K562 (cell line): Measurements from ENCODE around the gene PNPLA4. TPM values are rescaled to one million over a fixed set of nuclear protein-coding genes. Genes with fewer than 3 reads are reported as not detected.

Experiments used
- ATAC-seq: fragments of 200-7000 bp; cut with Tn5 transposase; 3 replicates; pipeline ENCODE4 v1.9.1; 2020; ENCODE audit warnings: moderate library complexity
- BruUV-seq: library from RNA; stranded (reverse); fragments of 400-500 nt; replicated peaks from 2 replicates; lab custom pipeline; 2021; lab: Mats Ljungman, UMichigan
- CTCF ChIA-PET: fragments of 300-600 bp; formaldehyde crosslinking; extraction: SDS; loops from one replicate; lab custom pipeline; 2021; ENCODE audit warnings: low intra/inter-chr PET ratio; lab: Yijun Ruan, JAX
- POLR2A ChIA-PET: fragments of 300-600, 350-650 bp; sonication (Branson Sonifier 250); formaldehyde crosslinking; extraction: SDS; loops from one replicate; lab custom pipeline; 2021; ENCODE audit warnings: antibody characterized with exemption, inconsistent platforms; lab: Yijun Ruan, JAX
- DNase-seq, 4 experiments: peaks; one replicate each; pipeline versions ENCODE4 v3.0.0 to v3.0.0-alpha.2; 2011 to 2018; ENCODE audit warnings: low spot score in 3 of 4, mixed read lengths in 3 of 4; ENCODE audit errors: extremely low read depth in 1 of 4
- FAIRE-seq: peaks from 2 replicates; lab custom pipeline; 2011; peaks lifted over from hg19 to GRCh38; lab: Jason Lieb, UNC
- H2AFZ ChIP-seq: 2 replicates; pipeline ENCODE4 v1.6.0; 2011; ENCODE audit warnings: low read depth, low read length, control low read depth, inconsistent platforms
- H3K27ac ChIP-seq: fragments of 200-600 bp; 3 replicates; pipeline ENCODE4 v1.8.0; 2011; ENCODE audit warnings: low read depth, mild to moderate bottlenecking, control low read depth, inconsistent platforms, low read length, moderate library complexity, mixed read lengths; ENCODE audit errors: extremely low read depth
- H3K27me3 ChIP-seq, 2 experiments: fragments of 300-600 bp in 1 of 2; 2 replicates in 1 of 2; 3 replicates in 1 of 2; pipeline versions ENCODE4 v1.6.0 to v1.8.0; 2011; ENCODE audit warnings: inconsistent platforms in 2 of 2, low read length in 2 of 2, mild to moderate bottlenecking in 1 of 2, mixed read lengths in 1 of 2, moderate library complexity in 1 of 2; ENCODE audit not compliant: control insufficient read depth in 2 of 2, insufficient read depth in 2 of 2
- H3K36me3 ChIP-seq: fragments of 300-600 bp; 3 replicates; pipeline ENCODE4 v1.8.0; 2011; ENCODE audit warnings: mild to moderate bottlenecking, low read length, inconsistent platforms; ENCODE audit not compliant: control insufficient read depth, insufficient read depth
- H3K4me1 ChIP-seq, 2 experiments: fragments of 200-600 bp in 1 of 2; replicated peaks in 1 of 2; 2 replicates in 1 of 2; 3 replicates in 1 of 2; pipeline versions ENCODE4 v1.5.1 to v1.8.0; 2011; ENCODE audit warnings: inconsistent platforms in 2 of 2, low read length in 2 of 2, mild to moderate bottlenecking in 1 of 2, mixed read lengths in 1 of 2, moderate library complexity in 1 of 2; ENCODE audit not compliant: control insufficient read depth in 2 of 2, insufficient read depth in 2 of 2
- H3K4me2 ChIP-seq: 2 replicates; pipeline ENCODE4 v1.6.1; 2011; ENCODE audit warnings: low read length, control low read depth, inconsistent platforms, mixed read lengths; ENCODE audit not compliant: insufficient read depth
- H3K4me3 ChIP-seq: fragments of 200-600 bp; sonication (generic), shearing (Covaris generic); 2 replicates; pipeline ENCODE4 v1.5.1; 2016; ENCODE audit warnings: control low read depth, inconsistent platforms
- H3K79me2 ChIP-seq: fragments of 200-600 bp; 3 replicates; pipeline ENCODE4 v1.8.0; 2011; ENCODE audit warnings: low read length, inconsistent platforms; ENCODE audit not compliant: control insufficient read depth, insufficient read depth
- H3K9ac ChIP-seq, 2 experiments: 2 replicates each; pipeline versions ENCODE4 v1.6.0 to v1.6.1; 2011; ENCODE audit warnings: low read depth in 2 of 2, low read length in 2 of 2, control low read depth in 1 of 2, inconsistent platforms in 1 of 2, mild to moderate bottlenecking in 1 of 2, mixed read lengths in 1 of 2; ENCODE audit not compliant: insufficient read depth in 1 of 2
- H3K9me1 ChIP-seq: one replicate; pipeline ENCODE4 v1.6.0; 2011; ENCODE audit warnings: inconsistent platforms, mild to moderate bottlenecking, low read length, moderate library complexity; ENCODE audit not compliant: control insufficient read depth, insufficient read depth
- H3K9me3 ChIP-seq: replicated peaks from 2 replicates; pipeline ENCODE4 v1.5.1; 2011; ENCODE audit warnings: low read depth, low read length, inconsistent platforms; ENCODE audit not compliant: control insufficient read depth, insufficient read depth
- H4K20me1 ChIP-seq: replicated peaks from 2 replicates; pipeline ENCODE4 v1.6.1; 2011; ENCODE audit warnings: low read length, inconsistent platforms, mixed read lengths; ENCODE audit not compliant: control insufficient read depth, insufficient read depth
- ATF1 ChIP-seq, 2 experiments: fragments of 450-650 bp in 1 of 2; IDR thresholded peaks; 2 replicates each; pipeline ENCODE4 v1.6.1; 2016; ENCODE audit warnings: missing compliant biosample characterization in 1 of 2, missing genetic modification characterization in 1 of 2
- CCNT2 ChIP-seq: IDR thresholded peaks from 2 replicates; pipeline ENCODE4 v1.6.1; 2011; ENCODE audit warnings: borderline replicate concordance, low read depth, mild to moderate bottlenecking, moderate library complexity, mixed read lengths, low read length; ENCODE audit not compliant: insufficient read length; ENCODE audit errors: extremely low read depth
- ESRRB ChIP-seq: fragments of 250-450 bp; sonication (Bioruptor Pico); IDR thresholded peaks from 2 replicates; pipeline ENCODE4 v1.5.0; 2020; ENCODE audit warnings: mild to moderate bottlenecking, moderate library complexity, borderline replicate concordance
- KLF1 ChIP-seq: fragments of 450-650 bp; IDR thresholded peaks from 2 replicates; pipeline ENCODE4 v1.6.1; 2016; ENCODE audit warnings: missing genetic modification characterization, missing compliant biosample characterization
- MXI1 ChIP-seq: IDR thresholded peaks from 2 replicates; pipeline ENCODE4 v1.6.1; 2011; ENCODE audit warnings: low read depth, mild to moderate bottlenecking, improper control_type of control experiment, low read length
- PHF20 ChIP-seq: fragments of 450-650 bp; IDR thresholded peaks from 2 replicates; pipeline ENCODE4 v1.6.1; 2018; ENCODE audit not compliant: partially characterized antibody
- RBM14 ChIP-seq: fragments of 200-400 bp; formaldehyde crosslinking; IDR thresholded peaks from 2 replicates; pipeline ENCODE4 v1.6.1; 2018; ENCODE audit warnings: low read depth, mild to moderate bottlenecking, low read length, moderate library complexity, borderline replicate concordance; ENCODE audit not compliant: insufficient read depth
- TSC22D4 ChIP-seq: fragments of 450-650 bp; IDR thresholded peaks from 2 replicates; pipeline ENCODE4 v1.6.1; 2016; ENCODE audit warnings: missing genetic modification characterization, missing biosample characterization, control low read depth
- ZNF239 ChIP-seq: fragments of 250-450 bp; sonication (Bioruptor Pico); IDR thresholded peaks from 2 replicates; pipeline ENCODE4 v1.4.0; 2020; ENCODE audit warnings: mild to moderate bottlenecking
- WGBS: fragments of 100-300 bp; shearing (Covaris generic); methylation state at CpG from one replicate; pipeline ENCODE4 v1.1.6; 2016; ENCODE audit warnings: low coverage, mixed read lengths; ENCODE audit not compliant: insufficient coverage; ENCODE audit errors: missing lambda C conversion rate; 5-methylcytosine and 5-hydroxymethylcytosine counted together
- in situ Hi-C: fragments of 300-500 bp; cut with MboI; formaldehyde crosslinking; loops from 4 replicates; pipeline ENCODE4 v1.15.0; 2018; ENCODE audit warnings: inconsistent platforms, mixed read lengths
- intact Hi-C: fragments of 100-400 bp; cut with micrococcal nuclease; formaldehyde crosslinking; loops from 2 replicates; pipeline ENCODE4 v1.14.2; 2022
- polyA plus RNA-seq, 8 experiments: library from polyadenylated mRNA; depleted of rRNA in 4 of 8; stranded (reverse) in 5 of 8; unstranded in 3 of 8; fragments of >200 nt; fragmentation: Nextera tagmentation in 2 of 8; fragmentation: Illumina TruSeq in 1 of 8; extraction: Ambion mirVana in 2 of 8; extraction: Trizol in 1 of 8; gene quantifications; 2 replicates each; pipeline versions ENCODE4 v1.2.1 to v1.2.3, GENCODE V29; 2011 to 2014; ENCODE audit warnings: inconsistent platforms in 1 of 8, missing spikeins in 1 of 8
- total RNA-seq, 7 experiments: library from RNA; depleted of rRNA in 6 of 7; stranded (reverse); fragments of >200 nt in 6 of 7; fragmentation: Illumina TruSeq in 2 of 7; extraction: Trizol in 2 of 7; gene quantifications; 2 replicates each; pipeline versions ENCODE4 v1.2.1 to v1.2.3, GENCODE V29; 2011 to 2021; ENCODE audit warnings: low replicate concordance in 1 of 7
- TF ChIP-seq, protein P1 (sequence below): IDR thresholded peaks from 2 replicates; pipeline ENCODE4 v1.6.1; 2016; ENCODE audit warnings: missing genetic modification characterization, missing compliant biosample characterization

Gene PNPLA4
- total and polyA plus RNA-seq, 9 of the 15 experiments (the other 6 are each of a cell fraction or from before 2014, with no cell fraction given), result 20.7 to 61.1 (median 32.7) TPM

DNA sequence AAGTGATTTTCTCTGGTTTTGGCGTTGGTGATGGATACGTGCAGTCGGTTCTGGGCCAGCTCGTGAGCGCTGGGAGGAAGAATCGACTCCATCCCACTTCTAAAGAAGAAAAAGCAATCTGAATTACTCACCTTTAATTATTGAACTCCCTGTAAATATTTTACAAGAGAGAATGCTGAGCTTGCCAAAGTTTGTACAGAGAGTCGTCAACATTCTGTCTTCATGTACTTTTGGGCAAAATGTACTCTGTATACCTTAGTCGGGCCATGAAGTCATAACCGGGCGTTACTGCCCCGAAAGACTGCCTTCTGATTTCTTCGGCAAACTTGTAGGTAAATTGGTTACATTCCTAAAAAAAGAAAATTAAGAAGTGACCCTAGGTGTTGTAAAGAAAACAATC lies 5.5 kb downstream of the PNPLA4 start:
- H3K36me3 ChIP-seq, result peaks cover 26% of the 10 kb centered on the region; the same call in 1 of the 3 replicates
- intact Hi-C loops, result loop anchor here (10.0 kb wide), 1 partner anchor 777 kb away; the partner anchor contains the start of genes PUDP and STS
- H3K4me2 ChIP-seq, result no peak overlapping the region
- H3K9ac ChIP-seq, result no peak overlapping the region
- CTCF ChIA-PET, result no interaction called here
- no peak overlapping the region for H3K27ac ChIP-seq
- no peaks in the 10 kb centered on the region for H3K9me3 ChIP-seq
- H3K9me1 ChIP-seq, result no peaks in the 10 kb centered on the region
- no peak for ATAC-seq
- no peaks in the 10 kb centered on the region for H3K27me3 ChIP-seq
- POLR2A ChIA-PET, result no interaction called here
- BruUV-seq, result no TSS peak
- H3K4me1 ChIP-seq, result peaks cover 0 to under 1% of the 10 kb centered on the region in 2 experiments; a peak in 1 of 5 replicates
- no peak for DNase-seq
- WGBS, result 95% methylated on average over 9 of the region's 12 CpGs
- no peak overlapping the region for H3K4me3 ChIP-seq
- H2AFZ ChIP-seq, result no peak overlapping the region
- in situ Hi-C loops, result no loop called here
- no peak for FAIRE-seq
- peaks cover 9% of the 10 kb centered on the region for H3K79me2 ChIP-seq
- TF ChIP-seq ZNF239 (CRISPR knock-in tag) (no peak), ESRRB (CRISPR knock-in tag) (no peak), CCNT2 (no peak), KLF1 (no peak), MXI1 (no peak), ATF1 (CRISPR knock-in tag; IDR thresholded peaks at IDR 0.05) (no peak), ATF1 (tag; IDR thresholded peaks at IDR 0.05) (no peak), TSC22D4 (tag) (no peak), RBM14 (no peak), PHF20 (no peak)
- TF ChIP-seq, protein P1, sequence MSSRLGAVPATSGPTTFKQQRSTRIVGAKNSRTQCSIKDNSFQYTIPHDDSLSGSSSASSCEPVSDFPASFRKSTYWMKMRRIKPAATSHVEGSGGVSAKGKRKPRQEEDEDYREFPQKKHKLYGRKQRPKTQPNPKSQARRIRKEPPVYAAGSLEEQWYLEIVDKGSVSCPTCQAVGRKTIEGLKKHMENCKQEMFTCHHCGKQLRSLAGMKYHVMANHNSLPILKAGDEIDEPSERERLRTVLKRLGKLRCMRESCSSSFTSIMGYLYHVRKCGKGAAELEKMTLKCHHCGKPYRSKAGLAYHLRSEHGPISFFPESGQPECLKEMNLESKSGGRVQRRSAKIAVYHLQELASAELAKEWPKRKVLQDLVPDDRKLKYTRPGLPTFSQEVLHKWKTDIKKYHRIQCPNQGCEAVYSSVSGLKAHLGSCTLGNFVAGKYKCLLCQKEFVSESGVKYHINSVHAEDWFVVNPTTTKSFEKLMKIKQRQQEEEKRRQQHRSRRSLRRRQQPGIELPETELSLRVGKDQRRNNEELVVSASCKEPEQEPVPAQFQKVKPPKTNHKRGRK (tag), result no peak
- H4K20me1 ChIP-seq, result no peaks in the 10 kb centered on the region
